ENCODE measurements around the gene TATDN2. TPM values are rescaled to one million over a fixed set of nuclear protein-coding genes. Genes with fewer than 3 reads are reported as not detected.
A peak's percentile ranks its signal among the peaks of the same experiment; 100 is the strongest.

TATDN2 gene
- total and polyA plus RNA-seq, 4 experiments from 2014 or later: 8.4 to 79.3 (median 48.1) TPM

GRCh38 chr3:10287936-10288574 lies 39.8 kb downstream of the TATDN2 start:
- DNase-seq: no peak
- no peaks in the 10 kb centered on the region for H3K9me3 Mint-ChIP-seq
- Histone ChIP-seq H3K9me3 (ENCODE audit: control insufficient read depth in 1 of 2, low read length in 2 of 2) (no peaks in the 10 kb centered on the region), H3K4me3 (ENCODE audit: low read length in 2 of 2) (no peak overlapping the region), H3K36me3 (ENCODE audit: insufficient read depth, low read length) (peaks cover 36% of the 10 kb centered on the region), H3K27ac (ENCODE audit: low read depth, low read length) (no peak overlapping the region), H3K27me3 (ENCODE audit: insufficient read depth, low read length) (no peaks in the 10 kb centered on the region), H3K4me1 (ENCODE audit: insufficient read depth, low read length) (peaks cover 30% of the 10 kb centered on the region)
- no peak overlapping the region for H3K4me3 Mint-ChIP-seq
- intact Hi-C loops (cut with micrococcal nuclease): loop anchor here (1.0 to 10.0 kb wide), 5 partner anchors 39 to 356 kb away; partner anchors contain the start of genes EMC3, IRAK2 and TATDN2
- peaks cover 23 to 49% (median 30%) of the 10 kb centered on the region in 4 donors for H3K4me1 Mint-ChIP-seq
- H3K27ac Mint-ChIP-seq: no peak overlapping the region
- H3K27me3 Mint-ChIP-seq: no peaks in the 10 kb centered on the region
- CTCF ChIA-PET (ENCODE audit: partially characterized antibody): no interaction called here
- H3K36me3 Mint-ChIP-seq: peaks cover 0 to 46% of the 10 kb centered on the region in 2 donors
- POLR2A ChIA-PET (ENCODE audit: partially characterized antibody): no interaction called here

GRCh38 chr3:10288575-10288960 lies 40.3 kb downstream of the TATDN2 start:
- ChIA-PET POLR2A (ENCODE audit: partially characterized antibody) (no interaction called here), CTCF (ENCODE audit: partially characterized antibody) (no interaction called here)
- Histone ChIP-seq H3K9me3 (ENCODE audit: control insufficient read depth in 1 of 2, low read length in 2 of 2) (no peaks in the 10 kb centered on the region), H3K4me3 (ENCODE audit: low read length in 2 of 2) (no peak overlapping the region), H3K4me1 (ENCODE audit: insufficient read depth, low read length) (peaks cover 26% of the 10 kb centered on the region), H3K27ac (ENCODE audit: low read depth, low read length) (no peak overlapping the region), H3K36me3 (ENCODE audit: insufficient read depth, low read length) (peaks cover 33% of the 10 kb centered on the region), H3K27me3 (ENCODE audit: insufficient read depth, low read length) (no peaks in the 10 kb centered on the region)
- no peaks in the 10 kb centered on the region for H3K9me3 Mint-ChIP-seq
- intact Hi-C loops (cut with micrococcal nuclease): loop anchor here (10.0 kb wide), 1 partner anchor 304 kb away; the partner anchor contains the start of gene EMC3
- no peaks in the 10 kb centered on the region for H3K27me3 Mint-ChIP-seq
- no peak overlapping the region for H3K4me3 Mint-ChIP-seq
- no peak overlapping the region for H3K27ac Mint-ChIP-seq
- no peak for DNase-seq
- peaks cover 0 to 42% of the 10 kb centered on the region in 2 donors for H3K36me3 Mint-ChIP-seq
- H3K4me1 Mint-ChIP-seq: peaks cover 22 to 46% (median 26%) of the 10 kb centered on the region in 4 donors

GRCh38 chr3:10289077-10289476 lies 40.8 kb downstream of the TATDN2 start:
- peak overlapping the region in 1 of 7 donors; percentile 31 for H3K27ac Mint-ChIP-seq

GRCh38 chr3:10289787-10290355 lies 41.6 kb downstream of the TATDN2 start:
- POLR2A ChIA-PET (ENCODE audit: partially characterized antibody): interaction anchor here (1.0 kb wide), 1 partner anchor 12 kb away, joined by 3 read pairs; no protein-coding TSS in a partner anchor
- Histone ChIP-seq H3K4me3 (ENCODE audit: low read length in 2 of 2) (no peak overlapping the region), H3K27ac (ENCODE audit: low read depth, low read length) (no peak overlapping the region), H3K27me3 (ENCODE audit: insufficient read depth, low read length) (no peaks in the 10 kb centered on the region), H3K4me1 (ENCODE audit: insufficient read depth, low read length) (peaks cover 13% of the 10 kb centered on the region), H3K36me3 (ENCODE audit: insufficient read depth, low read length) (peaks cover 32% of the 10 kb centered on the region), H3K9me3 (ENCODE audit: control insufficient read depth in 1 of 2, low read length in 2 of 2) (no peaks in the 10 kb centered on the region)
- Mint-ChIP-seq H3K4me3 (no peak overlapping the region), H3K27ac (peak overlapping the region in 1 of 7 donors; percentile 63), H3K4me1 (peaks cover 9 to 33% (median 14%) of the 10 kb centered on the region in 4 donors), H3K9me3 (no peaks in the 10 kb centered on the region), H3K27me3 (no peaks in the 10 kb centered on the region), H3K36me3 (peaks cover 3 to 37% of the 10 kb centered on the region in 2 donors)
- CTCF ChIA-PET (ENCODE audit: partially characterized antibody): no interaction called here
- no peak for DNase-seq
- intact Hi-C loops (cut with micrococcal nuclease): loop anchor here (10.0 kb wide), 1 partner anchor 305 kb away; the partner anchor contains the start of gene EMC3

More at GRCh38 chr3:10289077-10289476, 40.8 kb downstream of the TATDN2 start:
- ChIA-PET POLR2A (ENCODE audit: partially characterized antibody) (no interaction called here), CTCF (ENCODE audit: partially characterized antibody) (no interaction called here)
- Mint-ChIP-seq H3K27me3 (no peaks in the 10 kb centered on the region), H3K9me3 (no peaks in the 10 kb centered on the region), H3K4me3 (no peak overlapping the region), H3K4me1 (peaks cover 17 to 41% (median 21%) of the 10 kb centered on the region in 4 donors), H3K36me3 (peaks cover 3 to 41% of the 10 kb centered on the region in 2 donors)
- no peak for DNase-seq
- no peaks in the 10 kb centered on the region for H3K27me3 ChIP-seq (ENCODE audit: insufficient read depth, low read length)
- peaks cover 21% of the 10 kb centered on the region for H3K4me1 ChIP-seq (ENCODE audit: insufficient read depth, low read length)
- no peak overlapping the region for H3K27ac ChIP-seq (ENCODE audit: low read depth, low read length)
- H3K9me3 ChIP-seq (ENCODE audit: control insufficient read depth in 1 of 2, low read length in 2 of 2): no peaks in the 10 kb centered on the region
- no peak overlapping the region for H3K4me3 ChIP-seq (ENCODE audit: low read length in 2 of 2)
- peaks cover 32% of the 10 kb centered on the region for H3K36me3 ChIP-seq (ENCODE audit: insufficient read depth, low read length)
- intact Hi-C loops (cut with micrococcal nuclease): loop anchor here (10.0 kb wide), 1 partner anchor 304 kb away; the partner anchor contains the start of gene EMC3

- H3K36me3 Mint-ChIP-seq: peaks cover 3 to 41% of the 10 kb centered on the region in 2 donors
- Histone ChIP-seq H3K36me3 (ENCODE audit: insufficient read depth, low read length) (peaks cover 32% of the 10 kb centered on the region), H3K27ac (ENCODE audit: low read depth, low read length) (no peak overlapping the region), H3K4me3 (ENCODE audit: low read length in 2 of 2) (no peak overlapping the region), H3K4me1 (ENCODE audit: insufficient read depth, low read length) (peaks cover 7% of the 10 kb centered on the region), H3K27me3 (ENCODE audit: insufficient read depth, low read length) (no peaks in the 10 kb centered on the region), H3K9me3 (ENCODE audit: control insufficient read depth in 1 of 2, low read length in 2 of 2) (no peaks in the 10 kb centered on the region)
- peaks cover 4 to 25% (median 11%) of the 10 kb centered on the region in 4 donors for H3K4me1 Mint-ChIP-seq
- H3K9me3 Mint-ChIP-seq: no peaks in the 10 kb centered on the region
- intact Hi-C loops (cut with micrococcal nuclease): no loop called here
- no peak overlapping the region for H3K4me3 Mint-ChIP-seq
- ChIA-PET CTCF (ENCODE audit: partially characterized antibody) (no interaction called here), POLR2A (ENCODE audit: partially characterized antibody) (interaction anchor here (1.0 kb wide), 1 partner anchor 13 kb away, joined by 3 read pairs; no protein-coding TSS in a partner anchor)
- no peaks in the 10 kb centered on the region for H3K27me3 Mint-ChIP-seq
- no peak for DNase-seq
- peak overlapping the region in 4 of 7 donors; percentile 13 to 71 (median 38) for H3K27ac Mint-ChIP-seq
Observed at GRCh38 chr3:10290481-10291176, 42.4 kb downstream of the TATDN2 start.

- Histone ChIP-seq H3K9me3 (ENCODE audit: control insufficient read depth in 1 of 2, low read length in 2 of 2) (no peaks in the 10 kb centered on the region), H3K27ac (ENCODE audit: low read depth, low read length) (no peak overlapping the region), H3K4me3 (ENCODE audit: low read length in 2 of 2) (no peak overlapping the region), H3K4me1 (ENCODE audit: insufficient read depth, low read length) (peaks cover 7% of the 10 kb centered on the region), H3K36me3 (ENCODE audit: insufficient read depth, low read length) (peaks cover 30% of the 10 kb centered on the region), H3K27me3 (ENCODE audit: insufficient read depth, low read length) (no peaks in the 10 kb centered on the region)
- CTCF ChIA-PET (ENCODE audit: partially characterized antibody): no interaction called here
- Mint-ChIP-seq H3K27me3 (no peaks in the 10 kb centered on the region), H3K27ac (peak overlapping the region in 6 of 7 donors; percentile 25 to 76 (median 73)), H3K4me3 (peak overlapping the region in 1 of 8 donors; percentile 43), H3K4me1 (peaks cover 4 to 17% (median 9%) of the 10 kb centered on the region in 4 donors), H3K36me3 (peaks cover 7 to 38% of the 10 kb centered on the region in 2 donors), H3K9me3 (peaks cover 0 to 1% (median 0%) of the 10 kb centered on the region in 8 donors)
- intact Hi-C loops (cut with micrococcal nuclease): no loop called here
- POLR2A ChIA-PET (ENCODE audit: partially characterized antibody): no interaction called here
- DNase-seq: no peak
Observed at GRCh38 chr3:10291641-10292040, 43.4 kb downstream of the TATDN2 start.

Measured in CD4-positive, alpha-beta memory T cell (primary cell).